Measurements from ENCODE around the gene GRM7. TPM values are rescaled to one million over a fixed set of nuclear protein-coding genes. Genes with fewer than 3 reads are reported as not detected.

The GRM7 gene
- total and polyA plus RNA-seq, 10 donors = 0.02 to 0.20 (median 0.14) TPM; not detected in 7

DNA sequence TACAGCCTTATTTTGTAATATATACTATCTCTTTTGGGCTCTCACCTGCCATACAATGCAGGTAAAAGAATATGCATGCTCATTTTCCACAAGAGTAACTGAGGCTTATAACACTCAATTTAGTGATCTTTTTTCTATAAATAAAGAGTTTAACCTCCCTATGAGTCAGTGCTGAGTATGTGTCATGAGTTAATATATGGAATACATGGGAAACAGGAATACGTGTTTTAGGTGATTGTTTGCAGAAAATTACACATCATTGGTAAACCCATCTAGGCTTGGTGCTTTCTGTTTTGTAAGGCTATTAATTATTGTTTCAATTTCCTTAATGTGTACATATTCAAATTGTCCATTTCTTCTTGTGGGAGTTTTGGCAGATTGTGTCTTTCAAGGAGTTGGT is 411.3 kb downstream of the GRM7 start:
- Histone ChIP-seq H3K4me1 (no peaks in the 10 kb centered on the region), H3K9me3 (peaks cover 0 to 6% (median 0%) of the 10 kb centered on the region in 8 donors), H3K27ac (no peak overlapping the region), H3K4me3 (no peak overlapping the region), H3K27me3 (replicated peaks in 1 of 7) (no peaks in the 10 kb centered on the region), H3K36me3 (no peaks in the 10 kb centered on the region)
- WGBS, 5 donors = 81 to 93% (median 90%) methylated on average over 1 of the region's 1 CpG
- no peak for DNase-seq
- no peak for TF ChIP-seq POLR2AphosphoS5 (IDR thresholded peaks at IDR 0.05)
- no peak for TF ChIP-seq POLR2A (IDR thresholded peaks at IDR 0.05)
- TF ChIP-seq, protein P1, sequence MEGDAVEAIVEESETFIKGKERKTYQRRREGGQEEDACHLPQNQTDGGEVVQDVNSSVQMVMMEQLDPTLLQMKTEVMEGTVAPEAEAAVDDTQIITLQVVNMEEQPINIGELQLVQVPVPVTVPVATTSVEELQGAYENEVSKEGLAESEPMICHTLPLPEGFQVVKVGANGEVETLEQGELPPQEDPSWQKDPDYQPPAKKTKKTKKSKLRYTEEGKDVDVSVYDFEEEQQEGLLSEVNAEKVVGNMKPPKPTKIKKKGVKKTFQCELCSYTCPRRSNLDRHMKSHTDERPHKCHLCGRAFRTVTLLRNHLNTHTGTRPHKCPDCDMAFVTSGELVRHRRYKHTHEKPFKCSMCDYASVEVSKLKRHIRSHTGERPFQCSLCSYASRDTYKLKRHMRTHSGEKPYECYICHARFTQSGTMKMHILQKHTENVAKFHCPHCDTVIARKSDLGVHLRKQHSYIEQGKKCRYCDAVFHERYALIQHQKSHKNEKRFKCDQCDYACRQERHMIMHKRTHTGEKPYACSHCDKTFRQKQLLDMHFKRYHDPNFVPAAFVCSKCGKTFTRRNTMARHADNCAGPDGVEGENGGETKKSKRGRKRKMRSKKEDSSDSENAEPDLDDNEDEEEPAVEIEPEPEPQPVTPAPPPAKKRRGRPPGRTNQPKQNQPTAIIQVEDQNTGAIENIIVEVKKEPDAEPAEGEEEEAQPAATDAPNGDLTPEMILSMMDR (IDR thresholded peaks at IDR 0.05 in 8 of 11, conservative IDR thresholded peaks at IDR 0.05 in 3 of 11) = no peak
- intact Hi-C loops (cut with DNase I; ENCODE audit: low total_unique reads) = no loop called here

DNA sequence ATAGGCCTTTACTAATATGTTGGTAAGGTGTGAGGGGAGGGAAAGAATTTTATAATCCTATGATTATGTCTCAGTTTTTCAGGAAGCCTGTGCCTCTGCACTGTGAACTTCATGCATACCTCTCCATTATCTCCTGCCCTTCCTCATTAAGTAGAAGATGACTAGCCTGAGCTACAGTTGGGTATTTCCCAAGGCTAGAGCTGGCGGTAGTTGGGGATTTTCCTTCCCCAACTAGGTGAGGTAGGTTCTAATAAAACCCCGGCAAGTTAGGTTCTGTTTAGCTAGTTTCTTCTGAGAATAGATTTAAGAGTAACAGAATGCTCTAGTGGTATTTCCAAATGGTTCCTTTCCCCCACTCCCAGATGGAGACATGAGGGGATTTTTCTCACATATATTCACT is 414.5 kb downstream of the GRM7 start:
- intact Hi-C loops (cut with DNase I; ENCODE audit: low total_unique reads) = no loop called here
- WGBS, 5 donors = 85 to 97% (median 90%) methylated on average over 2 of the region's 2 CpGs
- Histone ChIP-seq H3K27me3 (replicated peaks in 1 of 7) (no peaks in the 10 kb centered on the region), H3K36me3 (no peaks in the 10 kb centered on the region), H3K4me1 (no peaks in the 10 kb centered on the region), H3K4me3 (no peak overlapping the region), H3K9me3 (no peaks in the 10 kb centered on the region), H3K27ac (no peak overlapping the region)
- TF ChIP-seq POLR2AphosphoS5 (IDR thresholded peaks at IDR 0.05) (no peak), POLR2A (IDR thresholded peaks at IDR 0.05) (no peak)
- TF ChIP-seq, protein P1 (IDR thresholded peaks at IDR 0.05 in 8 of 11, conservative IDR thresholded peaks at IDR 0.05 in 3 of 11) = no peak
- no peak for DNase-seq

DNA sequence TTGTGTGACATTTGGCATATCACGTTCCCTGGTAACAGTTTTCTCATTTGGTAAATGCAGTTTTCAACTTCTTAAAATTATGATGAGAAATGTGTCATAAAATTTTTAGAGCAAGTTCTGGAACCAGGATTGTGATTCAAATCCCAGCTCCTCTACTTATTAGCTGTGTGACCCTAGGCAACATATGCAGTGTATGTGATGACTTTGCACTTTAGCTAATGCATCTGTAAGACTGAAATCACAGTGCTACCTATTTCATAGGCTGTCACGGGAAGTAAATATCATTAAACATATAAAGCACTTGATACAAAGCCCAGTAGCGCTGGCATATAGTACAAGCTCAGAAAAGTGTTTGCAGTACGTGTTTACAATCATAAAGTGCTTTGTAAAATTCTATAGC is 419.4 kb downstream of the GRM7 start:
- Histone ChIP-seq H3K9me3 (no peaks in the 10 kb centered on the region), H3K27me3 (replicated peaks in 1 of 7) (no peaks in the 10 kb centered on the region), H3K4me1 (no peaks in the 10 kb centered on the region), H3K27ac (no peak overlapping the region), H3K36me3 (no peaks in the 10 kb centered on the region), H3K4me3 (no peak overlapping the region)
- no peak for DNase-seq
- WGBS, 5 donors = 79 to 84% (median 81%) methylated on average over 4 of the region's 4 CpGs
- intact Hi-C loops (cut with DNase I; ENCODE audit: low total_unique reads) = no loop called here
- TF ChIP-seq, protein P1 (IDR thresholded peaks at IDR 0.05 in 8 of 11, conservative IDR thresholded peaks at IDR 0.05 in 3 of 11) = no peak
- TF ChIP-seq POLR2A (IDR thresholded peaks at IDR 0.05) = no peak
- no peak for TF ChIP-seq POLR2AphosphoS5 (IDR thresholded peaks at IDR 0.05)

DNA sequence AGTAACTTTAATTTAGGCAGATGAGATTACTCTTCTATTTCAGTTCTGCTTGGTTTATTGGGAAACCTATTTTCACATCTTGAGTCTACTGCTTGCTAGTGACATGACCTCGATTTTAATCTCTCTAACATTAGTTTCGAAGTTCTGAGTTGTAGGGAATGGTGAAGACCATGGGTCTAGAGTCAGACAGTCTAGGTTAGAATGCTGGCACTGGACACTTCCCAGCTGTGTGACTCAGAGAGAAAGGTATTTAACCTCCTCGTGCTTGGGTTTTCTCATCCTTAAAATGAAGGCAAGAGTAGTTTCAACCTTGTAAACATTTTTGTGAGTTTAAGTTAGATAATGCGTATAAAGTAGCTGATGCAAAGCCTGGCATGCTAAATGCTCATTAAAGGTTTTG is 422.1 kb downstream of the GRM7 start:
- H3K27ac ChIP-seq = no peak overlapping the region
- WGBS, 5 donors = 71 to 87% (median 80%) methylated on average over 4 of the region's 4 CpGs
- no peak for DNase-seq
- H3K4me3 ChIP-seq = no peak overlapping the region
- intact Hi-C loops (cut with DNase I; ENCODE audit: low total_unique reads) = no loop called here
- H3K4me1 ChIP-seq = no peaks in the 10 kb centered on the region
- H3K36me3 ChIP-seq = no peaks in the 10 kb centered on the region
- TF ChIP-seq POLR2A (IDR thresholded peaks at IDR 0.05) (no peak), POLR2AphosphoS5 (IDR thresholded peaks at IDR 0.05) (no peak)
- TF ChIP-seq, protein P1 (IDR thresholded peaks at IDR 0.05 in 8 of 11, conservative IDR thresholded peaks at IDR 0.05 in 3 of 11) = no peak
- H3K27me3 ChIP-seq (replicated peaks in 1 of 7) = no peaks in the 10 kb centered on the region
- no peaks in the 10 kb centered on the region for H3K9me3 ChIP-seq
